K562 (cell line): ENCODE measurements around the gene CACNA1I. TPM values are rescaled to one million over a fixed set of nuclear protein-coding genes. Genes with fewer than 3 reads are reported as not detected.

ENCODE experiments used
- ATAC-seq: fragments of 200-7000 bp; cut with Tn5 transposase; 3 replicates; pipeline ENCODE4 v1.9.1; 2020; ENCODE audit warnings: moderate library complexity
- BruUV-seq: library from RNA; stranded (reverse); fragments of 400-500 nt; replicated peaks from 2 replicates; lab custom pipeline; 2021; lab: Mats Ljungman, UMichigan
- CTCF ChIA-PET: fragments of 300-600 bp; formaldehyde crosslinking; extraction: SDS; loops from one replicate; lab custom pipeline; 2021; ENCODE audit warnings: low intra/inter-chr PET ratio; lab: Yijun Ruan, JAX
- POLR2A ChIA-PET: fragments of 300-600, 350-650 bp; sonication (Branson Sonifier 250); formaldehyde crosslinking; extraction: SDS; loops from one replicate; lab custom pipeline; 2021; ENCODE audit warnings: antibody characterized with exemption, inconsistent platforms; lab: Yijun Ruan, JAX
- DNase-seq, 4 experiments: peaks; one replicate each; pipeline versions ENCODE4 v3.0.0 to v3.0.0-alpha.2; 2011 to 2018; ENCODE audit warnings: low spot score in 3 of 4, mixed read lengths in 3 of 4; ENCODE audit errors: extremely low read depth in 1 of 4
- FAIRE-seq: peaks from 2 replicates; lab custom pipeline; 2011; peaks lifted over from hg19 to GRCh38; lab: Jason Lieb, UNC
- H2AFZ ChIP-seq: 2 replicates; pipeline ENCODE4 v1.6.0; 2011; ENCODE audit warnings: low read depth, low read length, control low read depth, inconsistent platforms
- H3K27ac ChIP-seq: fragments of 200-600 bp; 3 replicates; pipeline ENCODE4 v1.8.0; 2011; ENCODE audit warnings: low read depth, mild to moderate bottlenecking, control low read depth, inconsistent platforms, low read length, moderate library complexity, mixed read lengths; ENCODE audit errors: extremely low read depth
- H3K27me3 ChIP-seq, 2 experiments: fragments of 300-600 bp in 1 of 2; 2 replicates in 1 of 2; 3 replicates in 1 of 2; pipeline versions ENCODE4 v1.6.0 to v1.8.0; 2011; ENCODE audit warnings: inconsistent platforms in 2 of 2, low read length in 2 of 2, mild to moderate bottlenecking in 1 of 2, mixed read lengths in 1 of 2, moderate library complexity in 1 of 2; ENCODE audit not compliant: control insufficient read depth in 2 of 2, insufficient read depth in 2 of 2
- H3K36me3 ChIP-seq: fragments of 300-600 bp; 3 replicates; pipeline ENCODE4 v1.8.0; 2011; ENCODE audit warnings: mild to moderate bottlenecking, low read length, inconsistent platforms; ENCODE audit not compliant: control insufficient read depth, insufficient read depth
- H3K4me1 ChIP-seq, 2 experiments: fragments of 200-600 bp in 1 of 2; replicated peaks in 1 of 2; 2 replicates in 1 of 2; 3 replicates in 1 of 2; pipeline versions ENCODE4 v1.5.1 to v1.8.0; 2011; ENCODE audit warnings: inconsistent platforms in 2 of 2, low read length in 2 of 2, mild to moderate bottlenecking in 1 of 2, mixed read lengths in 1 of 2, moderate library complexity in 1 of 2; ENCODE audit not compliant: control insufficient read depth in 2 of 2, insufficient read depth in 2 of 2
- H3K4me2 ChIP-seq: 2 replicates; pipeline ENCODE4 v1.6.1; 2011; ENCODE audit warnings: low read length, control low read depth, inconsistent platforms, mixed read lengths; ENCODE audit not compliant: insufficient read depth
- H3K4me3 ChIP-seq: fragments of 200-600 bp; sonication (generic), shearing (Covaris generic); 2 replicates; pipeline ENCODE4 v1.5.1; 2016; ENCODE audit warnings: control low read depth, inconsistent platforms
- H3K79me2 ChIP-seq: fragments of 200-600 bp; 3 replicates; pipeline ENCODE4 v1.8.0; 2011; ENCODE audit warnings: low read length, inconsistent platforms; ENCODE audit not compliant: control insufficient read depth, insufficient read depth
- H3K9ac ChIP-seq, 2 experiments: 2 replicates each; pipeline versions ENCODE4 v1.6.0 to v1.6.1; 2011; ENCODE audit warnings: low read depth in 2 of 2, low read length in 2 of 2, control low read depth in 1 of 2, inconsistent platforms in 1 of 2, mild to moderate bottlenecking in 1 of 2, mixed read lengths in 1 of 2; ENCODE audit not compliant: insufficient read depth in 1 of 2
- H3K9me1 ChIP-seq: one replicate; pipeline ENCODE4 v1.6.0; 2011; ENCODE audit warnings: inconsistent platforms, mild to moderate bottlenecking, low read length, moderate library complexity; ENCODE audit not compliant: control insufficient read depth, insufficient read depth
- H3K9me3 ChIP-seq: replicated peaks from 2 replicates; pipeline ENCODE4 v1.5.1; 2011; ENCODE audit warnings: low read depth, low read length, inconsistent platforms; ENCODE audit not compliant: control insufficient read depth, insufficient read depth
- H4K20me1 ChIP-seq: replicated peaks from 2 replicates; pipeline ENCODE4 v1.6.1; 2011; ENCODE audit warnings: low read length, inconsistent platforms, mixed read lengths; ENCODE audit not compliant: control insufficient read depth, insufficient read depth
- GTF2E2 ChIP-seq: fragments of 200-800 bp; sonication (Bioruptor generic); IDR thresholded peaks from 2 replicates; pipeline ENCODE4 v1.6.1; 2016; ENCODE audit warnings: missing genetic modification characterization, missing compliant biosample characterization
- HLTF ChIP-seq: fragments of 450-650 bp; IDR thresholded peaks from 2 replicates; pipeline ENCODE4 v1.6.1; 2016
- KDM1A ChIP-seq, 2 experiments: fragments of 450-650 bp; IDR thresholded peaks; 2 replicates each; pipeline ENCODE4 v1.6.1; 2016; ENCODE audit warnings: mild to moderate bottlenecking in 2 of 2
- RBM25 ChIP-seq: fragments of 200-400 bp; formaldehyde crosslinking; IDR thresholded peaks from 2 replicates; pipeline ENCODE4 v1.6.1; 2018; ENCODE audit warnings: low read length, low read depth, moderate library complexity; ENCODE audit not compliant: severe bottlenecking
- RFX1 ChIP-seq: fragments of 450-650 bp; IDR thresholded peaks from 2 replicates; pipeline ENCODE4 v1.6.1; 2016; ENCODE audit warnings: mild to moderate bottlenecking, moderate library complexity
- WGBS: fragments of 100-300 bp; shearing (Covaris generic); methylation state at CpG from one replicate; pipeline ENCODE4 v1.1.6; 2016; ENCODE audit warnings: low coverage, mixed read lengths; ENCODE audit not compliant: insufficient coverage; ENCODE audit errors: missing lambda C conversion rate; 5-methylcytosine and 5-hydroxymethylcytosine counted together
- in situ Hi-C: fragments of 300-500 bp; cut with MboI; formaldehyde crosslinking; loops from 4 replicates; pipeline ENCODE4 v1.15.0; 2018; ENCODE audit warnings: inconsistent platforms, mixed read lengths
- intact Hi-C: fragments of 100-400 bp; cut with micrococcal nuclease; formaldehyde crosslinking; loops from 2 replicates; pipeline ENCODE4 v1.14.2; 2022
- polyA plus RNA-seq, 8 experiments: library from polyadenylated mRNA; depleted of rRNA in 4 of 8; stranded (reverse) in 5 of 8; unstranded in 3 of 8; fragments of >200 nt; fragmentation: Nextera tagmentation in 2 of 8; fragmentation: Illumina TruSeq in 1 of 8; extraction: Ambion mirVana in 2 of 8; extraction: Trizol in 1 of 8; gene quantifications; 2 replicates each; pipeline versions ENCODE4 v1.2.1 to v1.2.3, GENCODE V29; 2011 to 2014; ENCODE audit warnings: inconsistent platforms in 1 of 8, missing spikeins in 1 of 8
- total RNA-seq, 7 experiments: library from RNA; depleted of rRNA in 6 of 7; stranded (reverse); fragments of >200 nt in 6 of 7; fragmentation: Illumina TruSeq in 2 of 7; extraction: Trizol in 2 of 7; gene quantifications; 2 replicates each; pipeline versions ENCODE4 v1.2.1 to v1.2.3, GENCODE V29; 2011 to 2021; ENCODE audit warnings: low replicate concordance in 1 of 7

CACNA1I gene
- total and polyA plus RNA-seq, 9 of the 15 experiments (the other 6 are each of a cell fraction or from before 2014, with no cell fraction given), result 0.01 to 0.79 (median 0.32) TPM; not detected in 1

GRCh38 chr22:39594411-39594810, 23.9 kb downstream of the CACNA1I start:
- CTCF ChIA-PET, result no interaction called here
- no peaks in the 10 kb centered on the region for H3K27me3 ChIP-seq
- FAIRE-seq, result no peak

GRCh38 chr22:39595622-39596172, 25.1 kb downstream of the CACNA1I start:
- FAIRE-seq (no peak), DNase-seq (no peak), ATAC-seq (no peak)
- Histone ChIP-seq H2AFZ (no peak overlapping the region), H3K9ac (no peak overlapping the region), H3K27ac (no peak overlapping the region), H3K4me2 (no peak overlapping the region), H3K27me3 (no peaks in the 10 kb centered on the region), H3K4me3 (no peak overlapping the region), H4K20me1 (no peaks in the 10 kb centered on the region), H3K9me3 (no peaks in the 10 kb centered on the region), H3K79me2 (no peaks in the 10 kb centered on the region), H3K36me3 (no peaks in the 10 kb centered on the region), H3K4me1 (peaks cover 0 to 24% of the 10 kb centered on the region in 2 experiments; a peak in 3 of 5 replicates), H3K9me1 (peaks cover 2% of the 10 kb centered on the region)
- ChIA-PET POLR2A (no interaction called here), CTCF (no interaction called here)
- TF ChIP-seq RBM25 (peak; percentile 38), KDM1A (IDR thresholded peaks at IDR 0.05) (0 out of 4 replicates have a peak, but pooled peaks of 1 of the 2 experiments have one; percentile 9), HLTF (no peak)
- BruUV-seq, result no TSS peak
- intact Hi-C loops, result no loop called here
- 37% methylated on average over 10 of the region's 12 CpGs for WGBS
- in situ Hi-C loops, result no loop called here

More at GRCh38 chr22:39594411-39594810, 23.9 kb downstream of the CACNA1I start:
- in situ Hi-C loops, result no loop called here
- Histone ChIP-seq H3K4me2 (no peak overlapping the region), H3K79me2 (no peaks in the 10 kb centered on the region), H3K4me1 (peaks cover 0 to 24% of the 10 kb centered on the region in 2 experiments; a peak in 3 of 5 replicates), H3K36me3 (no peaks in the 10 kb centered on the region), H3K9me3 (no peaks in the 10 kb centered on the region), H3K9me1 (peaks cover 2% of the 10 kb centered on the region), H3K9ac (no peak overlapping the region), H4K20me1 (no peaks in the 10 kb centered on the region), H3K27ac (no peak overlapping the region), H2AFZ (no peak overlapping the region), H3K4me3 (no peak overlapping the region)
- no peak for ATAC-seq
- intact Hi-C loops, result no loop called here
- no peak for DNase-seq
- BruUV-seq, result no TSS peak
- 31% methylated on average over 7 of the region's 7 CpGs for WGBS
- no peak for TF ChIP-seq GTF2E2
- TF ChIP-seq RFX1, result peak; percentile 84
- POLR2A ChIA-PET, result interaction anchor here (0.6 kb wide), 2 partner anchors 319 to 392 kb away, joined by 3 read pairs; no protein-coding TSS in a partner anchor
